HEK293 (cell line): Measurements from ENCODE around the gene THY1.

Source experiments
- RBAK ChIP-seq: fragments of 450-650 bp; formaldehyde crosslinking; IDR thresholded peaks from 2 replicates; pipeline ENCODE4 v1.5.1; 2016; ENCODE audit warnings: missing biosample characterization, missing genetic modification characterization
- TCF7L2 ChIP-seq: IDR thresholded peaks from 2 replicates; pipeline ENCODE4 v1.6.1; 2011; ENCODE audit warnings: low read depth, mild to moderate bottlenecking, inconsistent platforms, low read length, moderate library complexity, borderline replicate concordance
- ZNF132 ChIP-seq: fragments of 450-650 bp; formaldehyde crosslinking; IDR thresholded peaks from 2 replicates; pipeline ENCODE4 v1.5.1; 2017; ENCODE audit warnings: missing biosample characterization, missing genetic modification characterization, borderline replicate concordance
- ZNF558 ChIP-seq: fragments of 450-650 bp; formaldehyde crosslinking; IDR thresholded peaks from 2 replicates; pipeline ENCODE4 v1.5.1; 2016; ENCODE audit warnings: missing biosample characterization, missing genetic modification characterization
- TF ChIP-seq, protein P1 (sequence below): fragments of 450-650 bp; formaldehyde crosslinking; IDR thresholded peaks from 2 replicates; pipeline ENCODE4 v1.5.1; 2016; ENCODE audit warnings: missing biosample characterization, missing genetic modification characterization
- TF ChIP-seq, protein P2 (sequence below): fragments of 450-650 bp; formaldehyde crosslinking; IDR thresholded peaks from 2 replicates; pipeline ENCODE4 v1.5.1; 2016; ENCODE audit warnings: missing biosample characterization, missing genetic modification characterization
- TF ChIP-seq, protein P3 (sequence below): fragments of 450-650 bp; formaldehyde crosslinking; IDR thresholded peaks from 2 replicates; pipeline ENCODE4 v1.5.1; 2016; ENCODE audit warnings: missing biosample characterization, missing genetic modification characterization

DNA sequence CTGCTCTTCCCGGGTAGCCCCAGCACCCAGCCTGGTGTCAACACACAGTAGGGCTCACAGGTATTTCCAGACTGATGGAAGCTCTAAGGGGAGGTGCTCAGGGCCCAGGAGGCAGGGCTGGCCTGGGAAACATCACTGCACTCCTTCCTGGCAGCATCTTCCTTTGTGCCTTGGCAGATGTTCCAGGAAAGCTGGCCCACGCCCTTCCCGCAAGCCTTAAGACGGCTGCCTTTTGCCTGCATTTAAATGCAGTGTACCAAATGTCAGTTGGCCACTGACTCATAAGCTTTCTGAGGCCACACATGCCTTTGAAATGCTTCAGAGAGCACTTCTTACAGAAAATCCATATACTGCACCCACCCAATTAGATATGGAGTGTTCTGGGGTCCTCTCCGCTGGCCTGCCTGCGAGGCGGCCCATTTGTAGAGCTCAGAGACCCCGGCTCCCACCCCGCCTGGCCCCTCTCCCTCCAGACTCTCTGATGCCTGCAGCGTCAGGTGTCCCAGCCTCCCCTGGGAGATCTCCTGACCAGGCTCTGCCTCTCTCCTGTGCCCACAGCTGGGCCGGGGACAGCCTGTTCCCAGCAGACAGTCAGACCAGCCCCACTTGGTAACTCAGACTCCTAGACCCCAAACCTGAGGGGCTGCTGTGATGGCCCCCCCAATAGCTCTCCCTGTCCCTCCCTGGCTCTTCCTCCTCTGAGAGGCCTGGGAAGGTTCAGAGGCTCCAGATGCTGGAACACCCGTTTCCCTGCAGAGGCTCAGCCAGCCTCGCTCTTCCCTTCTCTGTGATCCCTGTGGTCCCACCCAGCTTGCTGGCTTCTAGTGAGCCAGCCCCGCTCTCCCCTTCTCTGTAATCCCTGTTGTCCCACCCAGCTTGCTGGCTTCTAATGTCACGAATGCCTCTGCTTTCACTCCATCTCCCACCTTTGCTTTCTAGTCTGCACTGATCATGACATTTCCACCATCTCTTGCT lies 47.6 kb upstream of the THY1 start:
- TF ChIP-seq, protein P1, sequence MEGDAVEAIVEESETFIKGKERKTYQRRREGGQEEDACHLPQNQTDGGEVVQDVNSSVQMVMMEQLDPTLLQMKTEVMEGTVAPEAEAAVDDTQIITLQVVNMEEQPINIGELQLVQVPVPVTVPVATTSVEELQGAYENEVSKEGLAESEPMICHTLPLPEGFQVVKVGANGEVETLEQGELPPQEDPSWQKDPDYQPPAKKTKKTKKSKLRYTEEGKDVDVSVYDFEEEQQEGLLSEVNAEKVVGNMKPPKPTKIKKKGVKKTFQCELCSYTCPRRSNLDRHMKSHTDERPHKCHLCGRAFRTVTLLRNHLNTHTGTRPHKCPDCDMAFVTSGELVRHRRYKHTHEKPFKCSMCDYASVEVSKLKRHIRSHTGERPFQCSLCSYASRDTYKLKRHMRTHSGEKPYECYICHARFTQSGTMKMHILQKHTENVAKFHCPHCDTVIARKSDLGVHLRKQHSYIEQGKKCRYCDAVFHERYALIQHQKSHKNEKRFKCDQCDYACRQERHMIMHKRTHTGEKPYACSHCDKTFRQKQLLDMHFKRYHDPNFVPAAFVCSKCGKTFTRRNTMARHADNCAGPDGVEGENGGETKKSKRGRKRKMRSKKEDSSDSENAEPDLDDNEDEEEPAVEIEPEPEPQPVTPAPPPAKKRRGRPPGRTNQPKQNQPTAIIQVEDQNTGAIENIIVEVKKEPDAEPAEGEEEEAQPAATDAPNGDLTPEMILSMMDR, result no peak
- TF ChIP-seq, protein P2, sequence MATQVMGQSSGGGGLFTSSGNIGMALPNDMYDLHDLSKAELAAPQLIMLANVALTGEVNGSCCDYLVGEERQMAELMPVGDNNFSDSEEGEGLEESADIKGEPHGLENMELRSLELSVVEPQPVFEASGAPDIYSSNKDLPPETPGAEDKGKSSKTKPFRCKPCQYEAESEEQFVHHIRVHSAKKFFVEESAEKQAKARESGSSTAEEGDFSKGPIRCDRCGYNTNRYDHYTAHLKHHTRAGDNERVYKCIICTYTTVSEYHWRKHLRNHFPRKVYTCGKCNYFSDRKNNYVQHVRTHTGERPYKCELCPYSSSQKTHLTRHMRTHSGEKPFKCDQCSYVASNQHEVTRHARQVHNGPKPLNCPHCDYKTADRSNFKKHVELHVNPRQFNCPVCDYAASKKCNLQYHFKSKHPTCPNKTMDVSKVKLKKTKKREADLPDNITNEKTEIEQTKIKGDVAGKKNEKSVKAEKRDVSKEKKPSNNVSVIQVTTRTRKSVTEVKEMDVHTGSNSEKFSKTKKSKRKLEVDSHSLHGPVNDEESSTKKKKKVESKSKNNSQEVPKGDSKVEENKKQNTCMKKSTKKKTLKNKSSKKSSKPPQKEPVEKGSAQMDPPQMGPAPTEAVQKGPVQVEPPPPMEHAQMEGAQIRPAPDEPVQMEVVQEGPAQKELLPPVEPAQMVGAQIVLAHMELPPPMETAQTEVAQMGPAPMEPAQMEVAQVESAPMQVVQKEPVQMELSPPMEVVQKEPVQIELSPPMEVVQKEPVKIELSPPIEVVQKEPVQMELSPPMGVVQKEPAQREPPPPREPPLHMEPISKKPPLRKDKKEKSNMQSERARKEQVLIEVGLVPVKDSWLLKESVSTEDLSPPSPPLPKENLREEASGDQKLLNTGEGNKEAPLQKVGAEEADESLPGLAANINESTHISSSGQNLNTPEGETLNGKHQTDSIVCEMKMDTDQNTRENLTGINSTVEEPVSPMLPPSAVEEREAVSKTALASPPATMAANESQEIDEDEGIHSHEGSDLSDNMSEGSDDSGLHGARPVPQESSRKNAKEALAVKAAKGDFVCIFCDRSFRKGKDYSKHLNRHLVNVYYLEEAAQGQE (tag by site-specific recombination), result no peak
- TF ChIP-seq TCF7L2 (no peak), ZNF132 (tag by site-specific recombination) (no peak), ZNF558 (tag by site-specific recombination) (no peak), RBAK (tag by site-specific recombination) (no peak)
- TF ChIP-seq, protein P3, sequence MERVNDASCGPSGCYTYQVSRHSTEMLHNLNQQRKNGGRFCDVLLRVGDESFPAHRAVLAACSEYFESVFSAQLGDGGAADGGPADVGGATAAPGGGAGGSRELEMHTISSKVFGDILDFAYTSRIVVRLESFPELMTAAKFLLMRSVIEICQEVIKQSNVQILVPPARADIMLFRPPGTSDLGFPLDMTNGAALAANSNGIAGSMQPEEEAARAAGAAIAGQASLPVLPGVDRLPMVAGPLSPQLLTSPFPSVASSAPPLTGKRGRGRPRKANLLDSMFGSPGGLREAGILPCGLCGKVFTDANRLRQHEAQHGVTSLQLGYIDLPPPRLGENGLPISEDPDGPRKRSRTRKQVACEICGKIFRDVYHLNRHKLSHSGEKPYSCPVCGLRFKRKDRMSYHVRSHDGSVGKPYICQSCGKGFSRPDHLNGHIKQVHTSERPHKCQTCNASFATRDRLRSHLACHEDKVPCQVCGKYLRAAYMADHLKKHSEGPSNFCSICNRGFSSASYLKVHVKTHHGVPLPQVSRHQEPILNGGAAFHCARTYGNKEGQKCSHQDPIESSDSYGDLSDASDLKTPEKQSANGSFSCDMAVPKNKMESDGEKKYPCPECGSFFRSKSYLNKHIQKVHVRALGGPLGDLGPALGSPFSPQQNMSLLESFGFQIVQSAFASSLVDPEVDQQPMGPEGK (tag by site-specific recombination), result no peak
